HUES48 (cell line): ENCODE measurements around the gene UGCG.
"Not testable (repeated sequence)": the region's sequence is repeated elsewhere in the genome, so short reads cannot be mapped to it uniquely, and the experiment has no call there.

Source experiments
- H3K27ac ChIP-seq: one replicate; pipeline ENCODE4 v1.7.0; 2013; ENCODE audit warnings: low read depth, low read length, inconsistent platforms
- H3K27me3 ChIP-seq: 2 replicates; pipeline ENCODE4 v1.6.1; 2013; ENCODE audit warnings: mild to moderate bottlenecking, low read length; ENCODE audit not compliant: control insufficient read depth, insufficient read depth
- H3K36me3 ChIP-seq: 2 replicates; pipeline ENCODE4 v1.6.1; 2013; ENCODE audit warnings: low read length; ENCODE audit not compliant: control insufficient read depth, insufficient read depth
- H3K4me1 ChIP-seq: 2 replicates; pipeline ENCODE4 v1.6.1; 2013; ENCODE audit warnings: mild to moderate bottlenecking, low read length; ENCODE audit not compliant: control insufficient read depth, insufficient read depth
- H3K4me3 ChIP-seq: 2 replicates; pipeline ENCODE4 v1.5.1; 2013; ENCODE audit warnings: mild to moderate bottlenecking, low read depth, low read length
- H3K9ac ChIP-seq: 2 replicates; pipeline ENCODE4 v1.6.1; 2013; ENCODE audit warnings: mild to moderate bottlenecking, low read depth, low read length, moderate library complexity
- H3K9me3 ChIP-seq: 2 replicates; pipeline ENCODE4 v1.6.1; 2013; ENCODE audit warnings: low read length; ENCODE audit not compliant: control insufficient read depth, insufficient read depth

Gene UGCG

DNA sequence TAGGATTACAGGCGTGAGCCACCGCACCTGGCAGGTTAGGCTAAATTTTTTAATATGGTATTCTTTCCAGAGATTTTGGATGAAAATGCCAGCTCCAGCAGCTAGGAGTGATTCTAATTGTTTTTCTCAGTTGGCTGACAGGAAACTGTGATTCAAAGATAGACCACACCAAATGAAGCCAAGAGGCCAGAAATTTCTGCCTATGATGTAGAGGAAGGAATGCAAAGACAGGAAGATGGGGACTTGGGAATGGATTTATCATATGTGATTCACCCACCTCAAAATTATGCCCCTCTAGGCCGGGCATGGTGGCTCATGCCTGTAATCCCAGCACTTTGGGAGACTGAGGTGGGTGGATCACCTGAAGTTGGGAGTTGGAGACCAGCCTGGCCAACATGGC lies 53.3 kb downstream of the UGCG start:
- H3K27me3 ChIP-seq: peaks cover 7% of the 10 kb centered on the region; the same call in 1 of the 2 replicates
- no peaks in the 10 kb centered on the region for H3K9me3 ChIP-seq
- H3K4me1 ChIP-seq: no peaks in the 10 kb centered on the region
- no peak overlapping the region for H3K27ac ChIP-seq
- no peak overlapping the region for H3K9ac ChIP-seq
- no peaks in the 10 kb centered on the region for H3K36me3 ChIP-seq
- no peak overlapping the region for H3K4me3 ChIP-seq

DNA sequence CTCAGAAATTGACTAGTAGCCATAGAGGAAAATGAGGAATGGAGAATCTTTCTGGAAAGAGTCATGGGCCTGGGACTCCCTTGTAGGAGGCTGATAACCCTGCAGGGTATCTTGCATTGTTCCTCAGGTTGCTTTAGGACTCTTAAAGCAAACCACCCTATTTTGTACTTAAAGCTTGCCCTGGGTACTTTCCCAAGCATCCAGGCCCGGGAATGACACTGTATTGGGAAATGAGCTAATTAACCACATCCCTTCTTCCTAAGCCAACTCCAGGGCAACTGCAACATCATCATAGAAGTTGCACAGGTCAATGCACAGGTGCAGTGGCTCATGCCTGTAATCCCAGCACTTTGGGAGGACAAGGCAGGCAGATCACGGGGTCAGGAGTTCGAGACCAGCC lies 55.9 kb downstream of the UGCG start:
- H3K9me3 ChIP-seq: no peaks in the 10 kb centered on the region
- H3K27ac ChIP-seq: no peak overlapping the region
- no peaks in the 10 kb centered on the region for H3K36me3 ChIP-seq
- 0 out of 2 replicates have a peak, but pooled peaks cover 3% of the 10 kb centered on the region for H3K4me1 ChIP-seq
- H3K27me3 ChIP-seq: peaks cover 13% of the 10 kb centered on the region
- H3K9ac ChIP-seq: no peak overlapping the region
- no peak overlapping the region for H3K4me3 ChIP-seq

DNA sequence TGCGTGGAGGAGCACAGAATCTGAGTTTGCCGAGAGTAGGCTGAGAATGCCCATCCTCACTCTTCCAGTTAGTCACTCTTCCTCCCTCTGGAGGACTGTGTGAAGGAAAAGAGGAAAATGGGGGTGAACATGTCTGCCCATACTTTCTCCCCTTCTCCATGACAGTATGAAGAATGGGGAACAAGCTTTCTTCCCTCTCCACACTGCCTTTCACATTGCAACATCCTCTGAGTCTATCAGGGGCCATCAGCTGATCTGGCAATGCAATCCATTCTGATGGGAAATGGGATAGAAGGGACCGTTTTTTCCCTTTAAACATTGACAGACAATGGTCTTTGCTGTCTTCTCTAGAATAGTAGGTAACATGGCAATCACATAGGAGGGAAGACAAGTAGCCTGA lies 56.8 kb downstream of the UGCG start:
- Histone ChIP-seq H3K9ac (no peak overlapping the region), H3K4me3 (no peak overlapping the region), H3K4me1 (0 out of 2 replicates have a peak, but pooled peaks cover 3% of the 10 kb centered on the region), H3K36me3 (no peaks in the 10 kb centered on the region), H3K9me3 (no peaks in the 10 kb centered on the region), H3K27ac (no peak overlapping the region), H3K27me3 (peaks cover 13% of the 10 kb centered on the region)

DNA sequence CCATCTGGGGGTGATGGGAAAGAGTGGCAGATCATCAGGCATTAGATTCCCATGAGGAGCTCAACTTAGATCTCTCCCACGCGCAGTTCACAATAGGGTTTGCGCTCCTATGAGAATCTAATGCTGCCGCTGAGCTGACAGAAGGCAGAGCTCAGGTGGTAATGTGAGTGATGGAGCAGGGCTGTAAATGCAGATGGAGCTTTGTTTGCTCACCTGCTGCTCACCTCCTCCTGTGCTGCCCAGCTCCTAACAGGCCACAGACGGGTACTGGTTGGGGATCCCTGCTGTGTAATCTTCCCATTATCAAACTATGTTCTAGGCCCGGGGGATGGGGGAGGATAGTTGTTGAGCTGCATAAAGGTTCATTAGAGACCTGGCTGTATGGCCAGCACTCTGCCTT lies 58.4 kb downstream of the UGCG start:
- H3K4me1 ChIP-seq: 0 out of 2 replicates have a peak, but pooled peaks cover 3% of the 10 kb centered on the region
- H3K36me3 ChIP-seq: no peaks in the 10 kb centered on the region
- H3K27me3 ChIP-seq: peaks cover 13% of the 10 kb centered on the region
- H3K9ac ChIP-seq: no peak overlapping the region
- H3K4me3 ChIP-seq: no peak overlapping the region
- H3K9me3 ChIP-seq: no peaks in the 10 kb centered on the region
- no peak overlapping the region for H3K27ac ChIP-seq

DNA sequence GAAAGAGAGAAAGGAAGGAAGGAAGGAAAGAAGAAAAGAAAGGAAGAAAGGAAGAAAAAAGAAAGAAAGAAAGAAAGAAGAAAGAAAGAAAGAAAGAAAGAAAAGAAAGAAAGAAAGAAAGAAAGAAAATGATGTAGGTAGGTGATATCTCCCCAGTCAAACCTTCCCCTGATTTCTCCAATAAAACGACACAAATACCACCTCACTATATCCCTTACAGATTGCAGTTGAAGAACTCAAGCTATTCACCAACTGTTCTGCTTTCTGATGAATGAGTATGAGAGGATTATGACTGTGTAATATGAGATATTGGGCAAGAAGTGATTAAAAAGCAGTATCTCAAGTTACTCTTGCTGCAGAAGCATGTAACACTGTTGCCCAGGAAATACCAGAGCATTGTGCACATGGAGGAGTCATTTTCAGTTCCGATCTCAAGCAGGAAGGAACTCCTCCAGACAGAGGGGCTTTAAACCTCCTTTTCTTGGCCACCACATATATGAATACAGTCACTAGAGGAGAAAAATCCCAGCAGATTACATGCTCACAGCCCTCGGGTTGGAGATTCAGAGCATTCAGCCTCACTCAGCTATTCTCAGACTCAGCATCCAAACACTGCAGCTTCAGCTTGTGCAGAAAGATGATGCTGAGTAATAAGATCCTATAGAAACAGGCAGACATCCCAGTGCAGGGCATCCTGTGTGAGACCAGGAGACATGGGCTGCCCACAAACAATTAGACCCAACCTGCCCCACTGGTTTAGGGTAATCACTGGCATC lies 61.4 kb downstream of the UGCG start:
- Histone ChIP-seq H3K36me3 (no peaks in the 10 kb centered on the region), H3K9ac (no peak overlapping the region), H3K4me3 (no peak overlapping the region), H3K27ac (no peak overlapping the region), H3K27me3 (peaks cover 13% of the 10 kb centered on the region), H3K4me1 (0 out of 2 replicates have a peak, but pooled peaks cover 3% of the 10 kb centered on the region), H3K9me3 (no peaks in the 10 kb centered on the region)

DNA sequence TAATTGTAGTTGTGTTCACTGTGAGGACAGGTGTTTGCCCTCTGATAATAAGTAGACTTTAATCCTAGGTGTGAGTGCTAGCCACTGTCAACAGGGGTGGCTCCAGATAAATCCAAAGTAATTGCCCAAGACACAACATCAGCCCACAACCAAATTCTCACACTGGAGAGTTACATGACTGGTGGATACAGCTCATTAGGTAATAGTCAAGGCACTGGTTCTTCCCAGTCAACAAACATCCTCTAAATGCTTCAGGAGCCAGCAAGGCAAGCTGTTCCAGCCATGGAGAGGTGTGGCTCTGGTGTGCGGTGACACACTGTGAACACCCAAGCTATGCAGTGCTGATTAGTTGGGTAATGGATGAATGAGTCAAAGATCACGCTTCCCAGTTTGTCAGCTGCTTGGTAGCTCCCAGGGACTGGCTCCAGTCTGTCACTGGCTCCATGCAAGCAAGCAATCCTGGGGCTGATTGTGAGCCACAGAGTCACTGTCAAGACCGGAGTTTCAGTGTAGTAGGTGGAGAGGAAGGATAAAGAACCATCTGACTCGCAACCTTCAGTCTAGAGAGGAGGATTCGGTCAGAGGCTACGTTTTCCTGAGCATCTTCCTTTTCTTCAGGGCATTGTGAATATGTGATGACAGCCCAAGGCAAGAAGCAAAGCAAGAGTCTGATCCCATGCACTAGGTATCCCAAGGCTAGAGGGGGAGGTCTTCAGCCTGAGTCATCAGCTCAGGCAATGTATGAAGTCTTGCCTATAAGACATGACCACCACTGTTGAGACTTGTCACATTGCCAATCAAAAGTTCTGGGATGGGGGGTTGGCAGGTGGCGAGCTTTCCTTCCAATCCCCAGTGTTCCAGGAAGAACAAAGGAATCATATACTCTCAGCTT lies 63.1 kb downstream of the UGCG start:
- H3K4me1 ChIP-seq: 0 out of 2 replicates have a peak, but pooled peaks cover 3% of the 10 kb centered on the region
- peak overlapping the region; percentile 57 for H3K27ac ChIP-seq
- H3K27me3 ChIP-seq: peaks cover 6% of the 10 kb centered on the region; the same call in 1 of the 2 replicates
- no peak overlapping the region for H3K4me3 ChIP-seq
- no peaks in the 10 kb centered on the region for H3K36me3 ChIP-seq
- H3K9ac ChIP-seq: no peak overlapping the region
- H3K9me3 ChIP-seq: no peaks in the 10 kb centered on the region

DNA sequence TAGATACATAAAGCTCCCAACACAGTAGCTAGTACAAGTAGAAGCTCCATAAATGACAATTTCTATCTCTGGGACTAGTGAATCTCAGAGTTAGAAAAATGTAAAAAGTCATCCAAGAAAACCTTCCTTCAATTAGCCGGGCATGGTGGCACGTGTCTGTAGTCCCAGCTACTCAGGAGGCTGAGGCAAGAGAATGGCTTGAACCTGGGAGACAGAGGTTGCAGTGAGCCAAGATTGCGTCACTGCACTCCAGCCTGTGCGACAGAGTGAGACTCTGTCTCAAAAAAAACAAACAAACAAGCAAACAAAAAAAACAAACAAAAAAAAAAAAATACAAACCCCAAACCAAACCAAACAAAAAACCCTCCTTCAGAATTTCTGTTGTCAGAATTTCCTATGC lies 63.9 kb downstream of the UGCG start:
- not testable (repeated sequence) for H3K9ac ChIP-seq, H3K4me3 ChIP-seq, H3K27ac ChIP-seq, H3K9me3 ChIP-seq, H3K27me3 ChIP-seq, H3K36me3 ChIP-seq, H3K4me1 ChIP-seq

DNA sequence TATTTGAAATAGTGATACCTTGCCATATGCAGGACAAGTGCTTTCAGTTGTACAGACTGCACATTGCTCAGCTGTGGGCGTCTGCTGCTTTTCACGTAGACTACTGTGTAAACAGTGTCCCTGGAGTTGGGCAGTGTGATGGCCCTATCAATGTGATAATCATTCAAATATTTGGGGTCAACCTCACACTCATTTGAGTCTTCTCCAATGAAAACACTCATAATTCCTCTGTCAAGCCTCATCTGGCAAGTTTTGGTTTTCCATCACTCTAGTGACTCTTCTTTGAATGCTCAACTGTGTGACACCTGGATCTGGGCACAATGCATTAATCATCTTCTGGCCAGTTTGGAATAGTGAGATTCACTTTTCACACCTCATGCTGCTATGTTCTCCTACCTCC lies 64.4 kb downstream of the UGCG start:
- H3K4me1 ChIP-seq: no peaks in the 10 kb centered on the region
- no peaks in the 10 kb centered on the region for H3K9me3 ChIP-seq
- H3K4me3 ChIP-seq: no peak overlapping the region
- H3K9ac ChIP-seq: no peak overlapping the region
- no peaks in the 10 kb centered on the region for H3K36me3 ChIP-seq
- no peak overlapping the region for H3K27ac ChIP-seq
- H3K27me3 ChIP-seq: no peaks in the 10 kb centered on the region

DNA sequence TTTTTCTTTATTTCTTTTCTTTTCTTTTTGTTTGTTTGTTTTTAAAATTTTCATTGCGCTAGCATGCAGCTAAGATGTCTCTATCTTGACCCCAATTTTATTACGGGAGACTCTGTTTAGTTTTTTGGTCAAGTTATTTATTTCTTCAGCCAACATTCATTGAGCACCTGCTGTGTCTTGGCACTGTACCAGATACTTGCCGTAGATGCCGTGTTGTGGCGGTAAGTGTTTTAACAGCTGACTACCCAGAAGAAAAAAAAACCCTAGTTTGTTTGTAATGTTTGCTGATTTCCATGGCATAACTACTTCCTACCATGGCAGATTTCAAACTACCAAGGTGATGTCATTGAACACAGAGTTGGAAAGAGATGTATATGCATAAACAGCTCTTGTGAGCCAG lies 65.0 kb downstream of the UGCG start:
- H3K27me3 ChIP-seq: no peaks in the 10 kb centered on the region
- no peaks in the 10 kb centered on the region for H3K36me3 ChIP-seq
- H3K27ac ChIP-seq: no peak overlapping the region
- H3K4me3 ChIP-seq: no peak overlapping the region
- no peak overlapping the region for H3K9ac ChIP-seq
- no peaks in the 10 kb centered on the region for H3K9me3 ChIP-seq
- no peaks in the 10 kb centered on the region for H3K4me1 ChIP-seq

DNA sequence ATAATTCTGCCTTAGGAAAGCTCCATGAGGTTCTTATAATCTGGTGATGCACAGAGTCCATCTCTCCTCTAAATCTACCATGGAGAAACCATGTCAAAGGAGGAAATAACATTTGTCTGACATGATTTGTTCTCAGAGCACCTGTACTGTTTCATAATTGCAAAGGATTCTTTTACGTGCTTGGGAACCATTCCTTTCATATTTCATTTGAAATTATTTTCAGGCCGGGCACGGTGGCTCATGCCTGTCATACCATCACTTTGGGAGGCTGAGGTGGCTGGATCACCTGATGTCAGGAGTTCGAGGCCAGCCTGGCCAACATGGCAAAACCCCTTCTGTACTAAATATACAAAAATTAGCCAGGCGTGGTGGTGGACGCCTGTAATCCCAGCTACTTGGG lies 65.4 kb downstream of the UGCG start:
- no peak overlapping the region for H3K9ac ChIP-seq
- H3K36me3 ChIP-seq: no peaks in the 10 kb centered on the region
- no peak overlapping the region for H3K27ac ChIP-seq
- no peaks in the 10 kb centered on the region for H3K27me3 ChIP-seq
- H3K9me3 ChIP-seq: no peaks in the 10 kb centered on the region
- no peaks in the 10 kb centered on the region for H3K4me1 ChIP-seq
- H3K4me3 ChIP-seq: no peak overlapping the region

DNA sequence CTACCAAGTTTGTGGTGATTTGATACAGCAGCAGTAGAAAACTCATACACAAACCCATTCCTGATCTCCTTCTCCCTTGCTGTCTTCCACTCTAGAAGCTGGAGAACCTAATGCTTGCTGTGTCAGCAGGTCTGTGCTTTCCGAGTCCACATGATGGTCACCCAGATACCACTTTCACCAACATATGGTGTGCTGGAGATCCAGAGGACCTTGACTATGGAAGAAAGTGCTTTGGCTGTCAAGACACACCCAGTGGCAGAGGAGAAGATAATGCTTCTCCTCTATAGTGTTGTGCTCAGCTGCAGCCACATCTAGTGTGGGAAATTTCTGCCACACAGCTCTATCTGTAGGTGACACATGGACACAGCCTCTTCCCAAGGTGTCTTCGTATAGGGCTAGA lies 67.4 kb downstream of the UGCG start:
- no peaks in the 10 kb centered on the region for H3K27me3 ChIP-seq
- no peaks in the 10 kb centered on the region for H3K9me3 ChIP-seq
- H3K9ac ChIP-seq: no peak overlapping the region
- H3K27ac ChIP-seq: no peak overlapping the region
- H3K4me1 ChIP-seq: no peaks in the 10 kb centered on the region
- H3K4me3 ChIP-seq: no peak overlapping the region
- H3K36me3 ChIP-seq: no peaks in the 10 kb centered on the region
